A673 (cell line): ENCODE results near the gene PRDM16. TPM values are rescaled to one million over a fixed set of nuclear protein-coding genes. Genes with fewer than 3 reads are reported as not detected.

Experiments
- BruUV-seq: library from RNA; stranded (reverse); fragments of 400-500 nt; replicated peaks from 2 replicates; lab custom pipeline; 2021; lab: Mats Ljungman, UMichigan
- CTCF ChIA-PET: fragments of 300-600 bp; sonication (Branson Sonifier 250); formaldehyde crosslinking; loops from one replicate; lab custom pipeline; 2022; ENCODE audit warnings: antibody characterized with exemption; lab: Charles Lee
- POLR2A ChIA-PET: fragments of 300-600 bp; sonication (Branson Sonifier 250); formaldehyde crosslinking; loops from one replicate; lab custom pipeline; 2022; ENCODE audit warnings: antibody characterized with exemption; ENCODE audit not compliant: low non-redundant PET; lab: Charles Lee
- DNase-seq: peaks from one replicate; pipeline ENCODE4 v3.0.0-alpha.2; 2015; ENCODE audit warnings: low spot score
- H3K27ac ChIP-seq: fragments of 200-600 bp; sonication (generic); 2 replicates; pipeline ENCODE4 v1.5.1; 2016; ENCODE audit warnings: mixed run types, low read depth, mild to moderate bottlenecking, mixed read lengths, antibody characterized with exemption, low read length; ENCODE audit not compliant: poor library complexity, severe bottlenecking
- H3K27me3 ChIP-seq: fragments of 200-600 bp; sonication (generic); replicated peaks from 2 replicates; pipeline ENCODE4 v1.6.1; 2017; ENCODE audit warnings: mixed run types, low read depth, mild to moderate bottlenecking, mixed read lengths, antibody characterized with exemption, low read length; ENCODE audit not compliant: insufficient read depth, poor library complexity
- H3K36me3 ChIP-seq: fragments of 200-600 bp; sonication (generic); 2 replicates; pipeline ENCODE4 v1.6.1; 2016; ENCODE audit warnings: mixed run types, mild to moderate bottlenecking, mixed read lengths, antibody characterized with exemption, low read length; ENCODE audit not compliant: insufficient read depth, poor library complexity, severe bottlenecking
- H3K4me1 ChIP-seq: fragments of 200-600 bp; sonication (generic); 2 replicates; pipeline ENCODE4 v1.6.1; 2017; ENCODE audit warnings: mixed run types, mild to moderate bottlenecking, mixed read lengths, antibody characterized with exemption, low read length; ENCODE audit not compliant: insufficient read depth, poor library complexity, severe bottlenecking
- H3K4me3 ChIP-seq: fragments of 200-600 bp; sonication (generic); 2 replicates; pipeline ENCODE4 v1.5.1; 2016; ENCODE audit warnings: low read depth, mixed run types, mild to moderate bottlenecking, mixed read lengths, low read length; ENCODE audit not compliant: poor library complexity, severe bottlenecking
- H3K9me3 ChIP-seq: fragments of 200-600 bp; sonication (generic); 2 replicates; pipeline ENCODE4 v1.6.1; 2016; ENCODE audit warnings: mixed run types, low read depth, mild to moderate bottlenecking, mixed read lengths, antibody characterized with exemption, low read length; ENCODE audit not compliant: poor library complexity, severe bottlenecking
- CTCF ChIP-seq: fragments of 300-800, 200-600 bp; sonication (generic); conservative IDR thresholded peaks from 2 replicates; pipeline ENCODE4 v1.5.1; 2017; ENCODE audit warnings: low read depth, mild to moderate bottlenecking, antibody characterized with exemption, low read length, moderate library complexity, mixed read lengths
- EZH2 ChIP-seq: fragments of 200-600 bp; sonication (generic); IDR thresholded peaks from 2 replicates; pipeline ENCODE4 v1.6.1; 2017; ENCODE audit warnings: borderline replicate concordance, low read depth, mild to moderate bottlenecking, mixed read lengths, antibody characterized with exemption, low read length; ENCODE audit not compliant: poor library complexity, severe bottlenecking
- intact Hi-C: fragments of 100-400 bp; cut with micrococcal nuclease; formaldehyde crosslinking; loops from one replicate; pipeline ENCODE4 v1.10.0; 2022; ENCODE audit not compliant: unreplicated experiment
- total RNA-seq: library from RNA; stranded (reverse); gene quantifications from 2 replicates; pipeline ENCODE4 v1.2.3, GENCODE V29; 2021

PRDM16 gene
- total RNA-seq, 1 experiment from 2014 or later, result 0.49 TPM

GRCh38 chr1:3466366-3467075 lies 397.5 kb downstream of the PRDM16 start:
- no peak for TF ChIP-seq CTCF
- no peak for TF ChIP-seq EZH2

GRCh38 chr1:3467096-3468036 lies 398.4 kb downstream of the PRDM16 start:
- peaks cover 18% of the 10 kb centered on the region for H3K4me1 ChIP-seq
- CTCF ChIA-PET, result interaction anchor here (1.3 kb wide), 1 partner anchor 14 kb away, joined by 4 read pairs; no protein-coding TSS in a partner anchor
- DNase-seq, result no peak
- BruUV-seq, result no TSS peak
- H3K36me3 ChIP-seq, result no peaks in the 10 kb centered on the region
- H3K9me3 ChIP-seq, result no peaks in the 10 kb centered on the region
- POLR2A ChIA-PET, result no interaction called here
- TF ChIP-seq CTCF (no peak), EZH2 (no peak)
- intact Hi-C loops, result no loop called here
- H3K4me3 ChIP-seq, result no peak overlapping the region
- no peaks in the 10 kb centered on the region for H3K27me3 ChIP-seq
- peak overlapping the region; percentile 16 for H3K27ac ChIP-seq

More at GRCh38 chr1:3466366-3467075, 397.5 kb downstream of the PRDM16 start:
- peaks cover 10% of the 10 kb centered on the region for H3K4me1 ChIP-seq
- ChIA-PET CTCF (interaction anchor here (1.3 kb wide), 1 partner anchor 13 kb away, joined by 4 read pairs; no protein-coding TSS in a partner anchor), POLR2A (no interaction called here)
- no peaks in the 10 kb centered on the region for H3K36me3 ChIP-seq
- DNase-seq, result no peak
- H3K9me3 ChIP-seq, result no peaks in the 10 kb centered on the region
- no TSS peak for BruUV-seq
- H3K4me3 ChIP-seq, result no peak overlapping the region
- no peaks in the 10 kb centered on the region for H3K27me3 ChIP-seq
- intact Hi-C loops, result no loop called here
- peak overlapping the region; percentile 16 for H3K27ac ChIP-seq

GRCh38 chr1:3468236-3469103 lies 399.5 kb downstream of the PRDM16 start:
- no peaks in the 10 kb centered on the region for H3K36me3 ChIP-seq
- ChIA-PET POLR2A (no interaction called here), CTCF (no interaction called here)
- TF ChIP-seq EZH2 (no peak), CTCF (no peak)
- DNase-seq, result no peak
- no peak overlapping the region for H3K27ac ChIP-seq
- no peaks in the 10 kb centered on the region for H3K27me3 ChIP-seq
- H3K9me3 ChIP-seq, result no peaks in the 10 kb centered on the region
- no TSS peak for BruUV-seq
- H3K4me3 ChIP-seq, result no peak overlapping the region
- H3K4me1 ChIP-seq, result peaks cover 28% of the 10 kb centered on the region
- intact Hi-C loops, result no loop called here
